ENCODE measurements around the gene BDKRB2. TPM values are rescaled to one million over a fixed set of nuclear protein-coding genes. Genes with fewer than 3 reads are reported as not detected.

BDKRB2 gene
- total and polyA plus RNA-seq, 2 of the 4 experiments (the other 2 are of a cell fraction): 60.9 to 73.1 TPM

DNA sequence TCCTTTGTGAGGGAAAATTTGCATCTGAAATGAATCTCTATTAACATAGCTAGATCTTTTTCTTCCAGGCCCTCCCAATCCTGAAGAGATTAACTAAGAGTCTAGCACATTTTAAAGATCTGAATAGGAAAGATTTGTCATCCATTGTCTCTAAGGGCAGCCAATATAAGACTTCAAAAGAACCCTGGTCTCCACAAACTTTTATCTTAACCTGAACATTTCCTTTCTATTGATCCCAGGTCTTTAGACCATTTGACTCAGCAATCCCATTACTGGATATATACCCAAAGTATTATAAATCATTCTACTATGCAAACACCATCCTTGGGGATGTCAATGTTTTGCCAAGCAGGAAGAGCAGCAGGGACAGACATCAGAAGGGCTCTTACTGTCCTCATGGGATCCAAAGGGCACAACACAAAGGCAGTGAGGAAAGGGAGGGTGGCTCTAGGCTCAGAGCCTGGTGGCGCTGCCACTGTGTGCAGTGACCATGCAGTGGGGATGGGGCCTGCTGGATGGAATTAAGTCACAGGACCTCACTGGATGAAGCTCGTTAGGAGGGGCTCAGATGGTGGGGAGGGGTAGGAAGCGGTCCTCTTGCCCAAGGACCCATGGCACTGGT is 12.7 kb upstream of the BDKRB2 start:
- peak overlapping the region; percentile 53; the same call in 1 of the 2 replicates for H3K4ac ChIP-seq (ENCODE audit: low read depth, low read length)
- H4K20me1 ChIP-seq (ENCODE audit: insufficient read depth, low read length): no peaks in the 10 kb centered on the region
- H2BK120ac ChIP-seq (ENCODE audit: low read depth, low read length): no peak overlapping the region
- H3K79me1 ChIP-seq (ENCODE audit: low read depth in 1 of 2, low read length in 2 of 2): no peaks in the 10 kb centered on the region
- H2BK15ac ChIP-seq (ENCODE audit: low read depth, low read length): no peak overlapping the region
- BruUV-seq (replicated peaks): no TSS peak
- H3K9me1 ChIP-seq (ENCODE audit: insufficient read depth, low read length): peaks cover 10% of the 10 kb centered on the region
- no peak overlapping the region for H3K4me2 ChIP-seq (ENCODE audit: low read depth, low read length)
- no peak for ATAC-seq (ENCODE audit: low read depth)
- H4K8ac ChIP-seq (ENCODE audit: low read depth in 2 of 2, low read length in 2 of 2): 0 out of 4 replicates have a peak overlapping the region, but pooled peaks of 1 of the 2 experiments have one; percentile 34
- H3K27ac ChIP-seq (ENCODE audit: insufficient read depth, low read length): no peak overlapping the region
- H3K4me3 ChIP-seq (ENCODE audit: insufficient read depth, low read depth, low read length): no peak overlapping the region
- H3K9me3 ChIP-seq (ENCODE audit: control insufficient read depth, insufficient read depth, low read length): no peaks in the 10 kb centered on the region
- no peaks in the 10 kb centered on the region for H3K27me3 ChIP-seq (ENCODE audit: control insufficient read depth, insufficient read depth, low read length)
- H2BK20ac ChIP-seq (ENCODE audit: low read depth, low read length): no peak overlapping the region
- WGBS, 2 experiments (ENCODE audit: extremely low coverage in 2 of 2, insufficient read length in 1 of 2): 79% methylated on average over 2 of the region's 3 CpGs; no CpG with 5 or more reads in 1 of the 2 experiments
- H2AK9ac ChIP-seq (replicated peaks; ENCODE audit: low read depth, low read length, poor library complexity): no peak overlapping the region
- H2AFZ ChIP-seq (replicated peaks; ENCODE audit: low read length, poor library complexity): peak overlapping the region; percentile 59
- H3K36me3 ChIP-seq (ENCODE audit: control insufficient read depth, insufficient read depth, low read length): no peaks in the 10 kb centered on the region
- H2BK5ac ChIP-seq (ENCODE audit: low read depth, low read length, poor library complexity, severe bottlenecking): no peak overlapping the region
- TF ChIP-seq MXI1 (IDR thresholded peaks at IDR 0.05; ENCODE audit: borderline replicate concordance, low read depth, low read length): no peak
- TF ChIP-seq RAD21 (IDR thresholded peaks at IDR 0.05; ENCODE audit: low read length): no peak
- no peak for TF ChIP-seq MAZ (IDR thresholded peaks at IDR 0.05; ENCODE audit: borderline replicate concordance, low read depth, low read length)
- no peak for TF ChIP-seq NFE2L2 (IDR thresholded peaks at IDR 0.05; ENCODE audit: low read depth, low read length)
- TF ChIP-seq CEBPB (IDR thresholded peaks at IDR 0.05; ENCODE audit: low read depth, low read length): no peak
- TF ChIP-seq CTCF (conservative IDR thresholded peaks at IDR 0.05; ENCODE audit: low read depth, low read length): no peak
- no peak for TF ChIP-seq BHLHE40 (IDR thresholded peaks at IDR 0.05; ENCODE audit: low read depth, low read length)
- no peak for TF ChIP-seq RFX5 (IDR thresholded peaks at IDR 0.05; ENCODE audit: low read depth, low read length)
- TF ChIP-seq RCOR1 (IDR thresholded peaks at IDR 0.05; ENCODE audit: insufficient replicate concordance, low read length): no peak
- ChIA-PET CTCF (no interaction called here), POLR2A (ENCODE audit: unreplicated experiment) (no interaction called here)
- no peak overlapping the region for H4K5ac ChIP-seq (ENCODE audit: low read depth, low read length)
- H3K23ac ChIP-seq (ENCODE audit: low read depth, low read length): no peak overlapping the region
- peaks cover 12% of the 10 kb centered on the region for H3K4me1 ChIP-seq (ENCODE audit: control insufficient read depth, insufficient read depth, low read length)
- peak overlapping the region; percentile 39; the same call in 1 of the 2 replicates for H2AK5ac ChIP-seq (ENCODE audit: low read depth, low read length)
- no peak overlapping the region for H3K56ac ChIP-seq (ENCODE audit: extremely low read depth, insufficient read depth, low read length)
- no peak overlapping the region for H3K18ac ChIP-seq (ENCODE audit: low read depth, low read length)
- no peak overlapping the region for H3K14ac ChIP-seq (replicated peaks; ENCODE audit: low read depth, low read length)
- dilution Hi-C loops (cut with HindIII; ENCODE audit: low sequenced_read_pairs, unreplicated experiment) (no loop called here), intact Hi-C loops (cut with micrococcal nuclease) (no loop called here), in situ Hi-C loops (cut with MboI; ENCODE audit: low sequenced_read_pairs) (no loop called here)
- no peak overlapping the region for H3K9ac ChIP-seq (ENCODE audit: low read depth, low read length)
- no peak for DNase-seq
- peak overlapping the region; percentile 31; the same call in 1 of the 2 replicates for H4K91ac ChIP-seq (ENCODE audit: insufficient read depth, low read depth, low read length)

All from IMR-90 (cell line).